GM12864 (cell line): ENCODE results near the gene MIB2.
A peak's percentile ranks its signal among the peaks of the same experiment; 100 is the strongest.

Experiments
- DNase-seq: peaks from one replicate; pipeline ENCODE4 v3.0.0-alpha.2; 2011; ENCODE audit warnings: low read depth
- H3K4me3 ChIP-seq: 2 replicates; pipeline ENCODE4 v1.5.1; 2011; ENCODE audit warnings: mild to moderate bottlenecking, low read depth, low read length, control low read depth
- TF ChIP-seq, protein P1 (sequence below): IDR thresholded peaks from 2 replicates; pipeline ENCODE4 v1.5.1; 2011; ENCODE audit warnings: low read depth, mild to moderate bottlenecking, moderate library complexity, low read length, control low read depth, inconsistent platforms; ENCODE audit errors: missing control alignments

The MIB2 gene

DNA sequence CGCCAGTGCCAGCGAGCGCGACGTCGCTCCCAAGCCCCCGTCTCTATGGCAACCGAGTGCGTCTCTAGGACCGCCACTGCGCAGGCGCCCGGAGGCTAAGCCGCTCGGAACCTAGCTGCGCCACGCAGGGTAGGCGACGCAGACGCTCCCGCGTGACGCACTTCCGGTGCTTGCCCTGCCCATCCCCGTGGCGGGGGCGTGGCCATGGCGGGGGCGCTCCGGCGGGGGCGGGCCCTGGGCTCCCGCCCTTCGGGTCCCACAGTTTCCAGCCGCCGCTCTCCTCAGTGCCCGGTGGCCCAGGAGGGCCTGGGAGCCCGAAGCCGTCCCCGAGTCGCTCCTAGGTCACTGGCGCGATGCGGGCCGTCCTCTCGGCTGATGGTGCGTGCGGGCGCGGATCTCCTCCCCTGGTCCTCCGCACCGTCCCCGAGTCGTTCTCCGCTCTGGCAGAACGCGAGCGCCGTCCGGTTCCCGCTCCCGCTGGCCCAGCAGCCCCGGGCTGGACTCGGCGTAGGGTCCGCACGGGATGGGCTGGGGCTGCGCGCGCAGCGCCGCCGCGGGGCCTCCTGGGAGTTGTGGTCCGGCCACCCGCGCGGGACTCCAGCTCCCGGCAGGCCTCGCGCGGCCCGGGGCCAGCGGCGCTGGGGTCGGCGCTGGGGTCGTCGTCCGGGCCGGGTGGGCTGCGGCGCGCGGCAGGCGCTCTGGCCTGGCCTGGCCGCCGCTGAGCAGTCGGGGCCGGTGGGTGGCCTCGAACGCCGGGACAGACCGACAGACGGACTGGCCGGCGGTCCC, at the start of gene MIB2:
TSS of gene MIB2 (plus strand) at position 245 of the 789 bp plus-strand sequence. CDS start 7,953 bp downstream, outside the sequence.
- TF ChIP-seq, protein P1, sequence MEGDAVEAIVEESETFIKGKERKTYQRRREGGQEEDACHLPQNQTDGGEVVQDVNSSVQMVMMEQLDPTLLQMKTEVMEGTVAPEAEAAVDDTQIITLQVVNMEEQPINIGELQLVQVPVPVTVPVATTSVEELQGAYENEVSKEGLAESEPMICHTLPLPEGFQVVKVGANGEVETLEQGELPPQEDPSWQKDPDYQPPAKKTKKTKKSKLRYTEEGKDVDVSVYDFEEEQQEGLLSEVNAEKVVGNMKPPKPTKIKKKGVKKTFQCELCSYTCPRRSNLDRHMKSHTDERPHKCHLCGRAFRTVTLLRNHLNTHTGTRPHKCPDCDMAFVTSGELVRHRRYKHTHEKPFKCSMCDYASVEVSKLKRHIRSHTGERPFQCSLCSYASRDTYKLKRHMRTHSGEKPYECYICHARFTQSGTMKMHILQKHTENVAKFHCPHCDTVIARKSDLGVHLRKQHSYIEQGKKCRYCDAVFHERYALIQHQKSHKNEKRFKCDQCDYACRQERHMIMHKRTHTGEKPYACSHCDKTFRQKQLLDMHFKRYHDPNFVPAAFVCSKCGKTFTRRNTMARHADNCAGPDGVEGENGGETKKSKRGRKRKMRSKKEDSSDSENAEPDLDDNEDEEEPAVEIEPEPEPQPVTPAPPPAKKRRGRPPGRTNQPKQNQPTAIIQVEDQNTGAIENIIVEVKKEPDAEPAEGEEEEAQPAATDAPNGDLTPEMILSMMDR = no peak
- peak; percentile 90 for DNase-seq
- peak within 1 kb of the TSS; percentile 90 for H3K4me3 ChIP-seq

DNA sequence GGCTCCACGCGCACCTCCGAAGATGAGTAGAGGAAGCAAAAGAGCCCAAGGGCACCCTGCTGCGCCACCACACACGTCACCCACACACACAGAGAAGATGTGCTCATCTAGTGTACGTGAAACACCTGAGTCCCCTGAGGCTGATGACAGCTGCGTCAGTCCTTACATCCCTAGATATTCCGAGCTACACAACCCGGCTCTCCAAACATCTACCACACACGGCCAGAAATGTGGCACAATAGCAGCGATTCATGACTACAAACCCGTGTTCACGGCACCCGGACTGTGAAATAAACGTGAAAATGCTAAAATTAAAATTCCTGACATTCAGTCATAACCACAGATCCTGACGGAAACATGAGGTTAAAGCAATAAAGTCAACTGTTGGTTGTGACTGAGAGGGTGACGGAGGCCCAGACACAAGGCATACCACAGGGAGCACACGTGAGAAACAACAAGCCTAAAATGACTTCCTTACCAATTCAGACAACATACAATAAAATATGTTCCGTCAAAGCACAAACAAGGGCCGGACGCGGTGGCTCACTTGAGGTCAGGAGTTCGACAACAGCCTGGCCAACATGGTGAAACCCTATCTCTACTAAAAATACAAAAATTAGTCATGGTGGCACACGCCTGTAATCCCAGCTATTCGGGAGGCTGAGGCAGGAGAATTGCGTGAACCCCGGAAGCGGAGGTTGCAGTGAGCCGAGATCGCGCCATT, 48.0 kb upstream of the MIB2 start:
- no peak overlapping the region for H3K4me3 ChIP-seq
- no peak for DNase-seq

DNA sequence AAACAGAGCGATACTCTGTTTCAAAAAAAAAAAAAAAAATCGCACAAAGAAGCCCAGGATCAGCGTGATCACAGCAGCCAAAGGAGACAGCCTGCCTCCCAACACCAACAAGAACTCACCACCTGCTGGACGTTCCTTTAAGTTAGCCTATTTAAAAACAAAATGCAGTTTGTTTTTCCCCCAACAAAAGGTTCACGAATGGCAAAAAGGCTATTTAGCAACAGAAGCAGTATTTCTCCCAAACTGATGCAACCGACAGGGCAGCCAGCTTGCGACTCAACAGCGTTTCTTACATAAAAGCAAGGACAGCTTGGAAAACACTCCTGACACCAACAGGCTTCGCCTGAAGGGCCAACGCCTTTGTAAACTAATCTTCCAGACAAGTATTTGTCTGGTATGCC, 47.4 kb upstream of the MIB2 start:
- DNase-seq = no peak
- no peak overlapping the region for H3K4me3 ChIP-seq
- TF ChIP-seq, protein P1 = no peak

More for the DNA sequence above, 48.0 kb upstream of the MIB2 start:
- TF ChIP-seq, protein P1 = no peak

DNA sequence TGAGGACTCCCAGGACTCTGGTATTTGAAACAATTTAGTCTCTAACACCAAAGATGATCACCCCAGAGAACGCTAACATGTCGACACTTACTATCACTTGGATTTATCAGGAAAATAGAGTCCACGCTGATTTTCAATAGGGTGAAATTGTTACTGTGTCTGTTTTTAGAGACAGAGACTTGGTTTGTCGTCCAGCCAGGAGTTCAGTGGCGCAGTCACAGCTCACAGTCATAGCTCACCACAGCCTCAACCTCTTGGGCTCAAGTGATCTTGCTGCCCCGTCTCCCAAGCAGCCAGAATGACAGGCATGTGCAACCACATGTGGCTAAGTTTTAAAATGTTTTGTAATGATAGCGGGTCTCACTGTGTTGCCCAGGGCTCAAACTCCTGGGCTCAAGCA, 46.0 kb upstream of the MIB2 start:
- H3K4me3 ChIP-seq = no peak overlapping the region
- TF ChIP-seq, protein P1 = no peak
- no peak for DNase-seq

DNA sequence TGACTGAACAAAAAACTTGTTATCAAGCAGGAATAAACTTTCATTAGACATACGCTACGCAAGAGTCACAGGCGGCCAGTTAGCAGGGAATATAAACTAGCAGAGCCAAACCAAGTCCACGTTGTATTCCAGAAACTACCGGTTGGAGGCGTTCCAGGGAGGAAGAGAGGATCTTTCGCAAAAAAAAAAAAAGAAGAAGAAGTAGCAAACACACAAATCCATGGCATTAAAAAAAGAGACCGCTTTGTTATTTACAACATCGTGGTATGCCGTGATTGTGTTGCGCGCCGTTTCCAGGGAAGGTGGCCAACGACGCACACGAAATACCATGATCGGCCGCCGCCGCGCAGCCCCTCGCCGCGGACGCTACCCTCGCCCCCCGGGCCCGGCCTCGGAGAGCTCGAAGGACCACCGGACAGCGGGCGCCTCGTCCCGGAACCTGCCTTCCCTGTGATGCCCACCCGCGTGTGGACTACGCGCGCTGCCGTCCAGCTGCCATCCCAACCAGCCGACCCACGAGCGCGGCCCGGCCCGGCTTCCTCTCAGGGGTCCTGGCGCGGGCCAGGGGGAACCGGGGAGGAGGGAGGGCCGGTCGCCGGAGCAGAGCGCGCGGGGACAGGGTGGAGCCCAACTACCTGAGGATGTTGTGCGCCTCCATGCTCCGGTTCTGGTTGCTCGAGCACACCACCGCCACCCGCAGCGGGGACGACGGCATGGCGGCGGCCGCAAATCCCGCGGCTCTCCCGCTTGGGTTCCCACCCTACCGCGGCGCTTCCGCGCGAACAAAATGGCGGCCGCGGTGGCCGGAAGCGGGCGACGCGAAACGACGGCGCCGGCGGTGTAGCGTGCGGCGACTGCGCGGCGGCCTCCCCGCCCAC, 41.2 kb upstream of the MIB2 start:
- TF ChIP-seq, protein P1 = peak; percentile 3
- no peak for DNase-seq
- H3K4me3 ChIP-seq = peak overlapping the region; percentile 92

DNA sequence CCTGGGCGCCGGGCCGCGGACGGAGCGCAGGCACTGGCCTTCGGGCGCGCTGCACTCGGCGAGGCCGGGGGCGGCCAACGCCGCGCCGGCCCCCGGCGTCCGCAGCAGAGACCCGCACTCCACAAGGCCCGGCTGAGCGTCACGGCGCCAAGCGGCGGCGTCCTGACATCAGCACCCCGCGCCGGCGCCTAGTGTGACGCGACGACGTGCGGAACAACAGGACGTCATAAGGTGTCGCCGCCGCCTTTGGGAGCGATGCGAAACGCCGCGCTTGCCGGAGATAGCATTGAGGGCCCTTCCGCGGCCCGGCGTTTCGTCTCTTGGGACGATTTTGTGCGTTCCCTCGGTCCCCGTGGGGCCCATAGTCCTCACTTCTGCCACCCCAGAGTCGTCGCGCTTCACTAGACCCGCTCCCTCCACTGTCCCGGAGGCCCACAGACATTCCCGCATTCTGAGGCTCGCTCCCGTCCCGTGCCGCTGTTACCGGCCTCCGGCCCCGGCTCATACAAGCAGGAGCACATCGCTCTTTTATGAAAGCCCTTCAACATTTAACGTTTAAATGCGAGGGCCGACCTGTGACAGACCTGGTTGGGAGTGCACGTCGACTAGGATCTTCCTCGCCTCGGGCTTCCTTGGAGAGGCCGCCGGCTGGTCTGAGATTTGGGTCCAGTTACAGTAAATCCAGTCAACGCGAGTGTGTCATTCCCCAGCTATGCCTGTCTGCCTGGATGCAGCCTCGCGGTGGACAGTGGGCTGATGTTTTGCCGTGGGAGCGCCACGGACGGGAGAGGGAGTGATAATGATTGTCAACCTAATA, 40.4 kb upstream of the MIB2 start, which contains the start of gene SSU72:
TSS of gene SSU72 (minus strand) at position 143 of the 817 bp plus-strand sequence. CDS start 306 bp downstream, outside the sequence.
- TF ChIP-seq, protein P1 = no peak
- DNase-seq = peak; percentile 74
- peak within 1 kb of the TSS; percentile 92 for H3K4me3 ChIP-seq
